GM18502 (cell line): Measurements from ENCODE around the gene PDGFD.
"Not testable (repeated sequence)": the region's sequence is repeated elsewhere in the genome, so short reads cannot be mapped to it uniquely, and the experiment has no call there.

Experiments
- ATAC-seq: cut with Tn5 transposase; IDR thresholded peaks from one replicate; pipeline ENCODE4 v1.9.1; 2021; ENCODE audit warnings: mild to moderate bottlenecking; ENCODE audit not compliant: unreplicated experiment, poor library complexity

The PDGFD gene

DNA sequence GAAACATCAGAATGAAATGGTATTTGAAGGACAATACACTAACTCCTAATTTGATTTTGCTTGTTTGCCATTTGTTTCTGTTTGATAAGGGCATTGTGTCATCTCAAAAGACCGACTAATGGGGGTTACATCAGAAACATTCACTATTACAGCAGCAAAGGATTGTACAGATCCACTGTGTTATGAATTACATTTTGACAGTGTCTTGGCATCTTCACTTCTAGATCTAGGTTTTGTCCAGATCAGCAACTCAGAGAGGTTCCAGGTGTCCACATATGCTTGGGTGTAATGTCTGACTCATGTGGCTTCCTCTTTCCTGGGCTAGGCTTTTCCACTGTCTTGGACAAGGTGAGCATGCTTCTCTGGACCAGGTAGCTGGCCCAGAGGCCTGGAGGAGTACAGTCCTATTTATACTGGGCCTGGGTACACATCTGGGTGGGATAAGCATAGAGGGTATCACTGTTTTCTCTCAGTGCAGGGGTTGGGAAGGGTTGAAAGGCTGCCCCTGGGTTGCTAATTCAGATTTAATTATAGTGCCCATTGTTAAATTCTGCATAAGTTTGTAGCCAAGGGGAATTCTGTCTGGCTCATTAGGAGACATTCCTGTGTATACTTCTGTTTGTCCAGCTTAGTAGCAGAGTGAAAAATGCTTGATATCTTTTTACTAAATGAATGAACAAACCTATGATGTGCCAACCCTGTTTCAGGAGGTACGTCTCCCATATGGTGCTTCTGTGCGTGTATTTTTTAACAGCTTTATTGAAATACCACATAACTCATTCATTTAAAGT, 103.7 kb downstream of the PDGFD start:
- peak; percentile 8 for ATAC-seq

DNA sequence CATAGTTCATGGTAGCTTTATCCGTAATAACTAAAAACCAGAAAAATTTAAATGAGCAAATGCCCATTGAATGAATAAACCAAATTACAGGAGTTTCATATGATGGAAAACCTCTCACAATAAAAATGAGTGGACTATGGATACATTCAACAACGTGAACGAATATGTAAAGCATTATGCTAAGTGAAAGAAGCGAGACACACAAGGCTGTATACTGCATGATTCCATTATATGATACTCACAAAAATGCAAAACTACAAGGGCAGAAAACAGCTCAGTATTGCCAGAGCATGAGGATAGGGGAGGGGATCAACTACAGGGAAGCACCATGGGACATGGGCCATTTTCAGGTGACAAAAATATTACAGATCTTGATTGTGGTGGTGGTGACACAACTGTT, 105.3 kb downstream of the PDGFD start:
- no peak for ATAC-seq

- no peak for ATAC-seq
Measured at GRCh38 chr11:104057908-104058307, 106.0 kb downstream of the PDGFD start.

GRCh38 chr11:104055596-104055995, 108.4 kb downstream of the PDGFD start:
- no peak for ATAC-seq

DNA sequence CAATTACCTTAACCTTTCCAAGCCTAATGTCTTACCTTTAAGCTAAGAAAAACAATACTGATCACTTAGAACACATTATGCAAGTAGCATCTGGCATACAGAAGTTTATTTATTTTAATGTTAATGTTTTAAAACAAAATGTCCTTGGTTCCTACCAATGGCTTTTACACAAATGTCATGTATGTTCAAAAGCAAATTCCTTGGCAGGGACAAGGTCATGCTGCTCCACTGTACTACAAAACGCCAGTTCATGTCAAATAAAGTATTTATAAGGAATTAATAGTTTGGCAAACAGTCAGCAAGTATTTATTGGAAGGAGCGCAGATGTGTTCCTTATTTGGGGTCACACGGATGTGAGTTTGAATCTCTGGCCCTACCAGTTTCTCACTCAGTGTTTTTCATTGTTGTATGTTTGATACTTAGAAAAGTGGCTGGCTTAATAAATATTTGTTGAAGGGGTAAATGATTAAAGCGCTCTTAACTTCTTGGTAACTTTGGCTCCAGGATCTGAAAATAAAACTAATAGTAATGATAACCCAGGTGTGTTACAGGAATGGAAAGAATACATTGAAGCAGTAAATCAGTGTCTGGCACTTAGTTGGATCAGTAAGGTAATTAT, 108.9 kb downstream of the PDGFD start:
- no peak for ATAC-seq

GRCh38 chr11:104053743-104054478, 110.0 kb downstream of the PDGFD start:
- ATAC-seq = no peak

DNA sequence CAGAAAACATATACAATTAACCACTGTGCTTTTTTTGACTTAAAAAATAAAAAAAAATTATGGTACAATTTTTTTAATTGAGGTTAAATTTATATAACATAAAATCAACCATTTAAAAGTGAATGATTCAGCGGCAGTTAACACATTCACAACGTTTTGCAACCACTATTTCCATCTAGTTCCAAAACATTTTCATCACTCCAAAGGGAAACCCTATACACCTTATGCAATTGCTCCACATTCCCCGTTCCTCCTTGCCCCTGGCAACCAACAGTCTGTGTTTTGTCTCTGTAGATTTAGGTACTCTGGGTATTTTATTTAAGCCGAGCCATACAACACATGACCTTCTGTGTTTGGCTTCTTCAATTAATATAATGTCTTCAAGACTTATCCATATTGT, 112.2 kb downstream of the PDGFD start:
- ATAC-seq = no peak

- ATAC-seq = no peak
Measured at GRCh38 chr11:104049116-104049515, 114.8 kb downstream of the PDGFD start.

DNA sequence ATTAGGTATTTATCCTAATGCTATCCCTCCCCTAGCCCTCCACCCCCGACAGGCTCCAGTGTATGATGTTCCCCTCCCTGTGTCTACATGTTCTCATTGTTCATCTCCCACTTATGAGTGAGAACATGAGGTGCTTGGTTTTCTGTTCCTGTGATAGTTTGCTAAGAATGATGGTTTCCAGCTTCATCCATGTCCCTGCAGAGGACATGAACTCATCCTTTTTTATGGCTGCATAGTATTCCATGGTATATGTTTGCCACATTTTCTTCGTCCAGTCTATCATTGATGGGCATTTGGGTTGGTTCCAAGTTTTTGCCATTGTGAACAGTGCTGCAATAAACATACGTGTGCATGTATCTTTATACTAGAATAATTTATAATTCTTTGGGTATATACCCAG, 117.1 kb downstream of the PDGFD start:
- ATAC-seq = not testable (repeated sequence)

GRCh38 chr11:104046331-104046730, 117.6 kb downstream of the PDGFD start:
- no peak for ATAC-seq

DNA sequence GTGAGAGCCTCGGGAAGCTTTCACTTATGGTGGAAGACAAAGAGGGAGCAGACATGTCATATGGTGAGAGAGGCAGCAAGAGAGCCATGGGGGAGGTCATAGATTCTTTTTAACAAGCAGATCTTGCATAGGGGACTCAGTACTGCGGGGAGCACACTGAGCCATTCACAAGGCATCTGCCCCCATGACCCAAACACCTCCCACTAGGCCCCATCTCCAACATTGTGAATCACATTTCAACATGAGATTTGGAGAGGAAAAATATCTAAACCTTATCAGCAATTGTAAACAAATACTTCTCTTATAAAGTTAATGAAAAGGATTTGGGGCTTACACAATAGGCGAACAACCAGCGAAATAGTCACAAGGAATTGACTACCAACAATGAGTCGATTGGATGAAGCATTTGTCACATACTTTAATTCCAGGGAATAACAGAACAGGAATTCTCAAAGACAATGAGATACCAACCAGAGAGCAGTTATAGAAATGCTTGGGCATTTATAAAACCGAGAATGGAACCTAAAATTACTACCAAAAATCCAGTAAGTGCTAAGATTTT, 120.2 kb downstream of the PDGFD start:
- ATAC-seq = no peak

DNA sequence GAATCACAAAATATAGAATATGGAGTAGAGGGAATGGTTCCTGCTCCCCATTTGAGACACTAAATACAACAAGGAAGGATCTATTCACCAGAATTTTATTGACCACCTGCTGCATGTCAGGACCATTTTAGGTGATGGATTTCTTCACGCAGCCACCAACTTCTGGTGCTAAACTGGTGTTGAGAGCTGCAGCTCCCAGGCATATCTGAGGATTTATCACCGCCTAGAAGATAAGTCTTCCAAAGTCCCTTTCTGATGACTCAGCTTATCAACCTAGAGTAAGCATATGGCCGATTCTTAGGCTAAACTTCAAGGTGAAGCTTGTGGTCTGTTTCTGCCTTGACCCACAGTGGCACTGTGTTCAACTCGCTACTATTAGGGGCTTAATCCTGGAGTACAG, 120.8 kb downstream of the PDGFD start:
- no peak for ATAC-seq

DNA sequence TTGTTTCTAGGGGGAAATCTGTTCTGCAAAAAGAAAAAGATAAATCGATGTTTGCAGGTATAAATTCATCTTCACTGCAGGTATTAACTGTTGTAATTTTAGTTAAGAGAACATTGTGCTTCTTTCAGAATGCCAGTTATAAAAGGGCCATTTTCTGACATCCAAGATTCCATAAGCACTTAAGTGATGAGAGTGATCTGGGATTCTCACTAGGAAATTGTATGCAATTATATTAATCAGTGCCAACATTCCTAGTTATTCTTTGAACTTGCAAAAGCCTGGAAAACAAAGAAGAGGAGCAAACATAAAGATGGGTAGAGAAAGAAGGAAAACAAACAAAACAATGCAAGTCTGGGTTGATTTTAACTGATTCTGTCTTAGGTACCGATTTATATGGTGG, 122.2 kb downstream of the PDGFD start:
- no peak for ATAC-seq

GRCh38 chr11:104036995-104037394, 127.0 kb downstream of the PDGFD start:
- ATAC-seq = no peak

- no peak for ATAC-seq
Measured at GRCh38 chr11:104036588-104036987, 127.4 kb downstream of the PDGFD start, which contains the start of gene DDI1. Gene DDI1, plus strand, starts transcription at chr11:104036640. Its CDS starts 183 bp downstream, at chr11:104036823.

- no peak for ATAC-seq
Measured at GRCh38 chr11:104033561-104033960, 130.4 kb downstream of the PDGFD start.

DNA sequence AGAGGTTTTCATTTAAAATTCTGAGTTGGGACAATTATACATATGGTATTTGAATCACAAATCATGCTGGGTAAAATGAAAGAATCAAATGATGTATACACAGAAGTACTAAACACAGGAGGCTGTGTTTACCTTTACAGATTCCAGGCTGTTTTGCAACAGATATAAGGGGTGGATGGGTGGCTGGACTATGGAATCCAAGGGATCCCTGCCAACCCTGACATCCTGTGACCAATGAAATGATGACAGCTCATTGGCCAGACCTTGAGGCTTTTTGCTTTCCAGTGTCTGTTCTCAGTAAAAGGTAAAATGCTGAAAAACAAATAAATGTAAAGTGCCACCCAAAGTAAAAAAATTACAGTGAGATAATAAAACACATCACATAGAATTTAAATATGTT, 130.8 kb downstream of the PDGFD start:
- no peak for ATAC-seq

DNA sequence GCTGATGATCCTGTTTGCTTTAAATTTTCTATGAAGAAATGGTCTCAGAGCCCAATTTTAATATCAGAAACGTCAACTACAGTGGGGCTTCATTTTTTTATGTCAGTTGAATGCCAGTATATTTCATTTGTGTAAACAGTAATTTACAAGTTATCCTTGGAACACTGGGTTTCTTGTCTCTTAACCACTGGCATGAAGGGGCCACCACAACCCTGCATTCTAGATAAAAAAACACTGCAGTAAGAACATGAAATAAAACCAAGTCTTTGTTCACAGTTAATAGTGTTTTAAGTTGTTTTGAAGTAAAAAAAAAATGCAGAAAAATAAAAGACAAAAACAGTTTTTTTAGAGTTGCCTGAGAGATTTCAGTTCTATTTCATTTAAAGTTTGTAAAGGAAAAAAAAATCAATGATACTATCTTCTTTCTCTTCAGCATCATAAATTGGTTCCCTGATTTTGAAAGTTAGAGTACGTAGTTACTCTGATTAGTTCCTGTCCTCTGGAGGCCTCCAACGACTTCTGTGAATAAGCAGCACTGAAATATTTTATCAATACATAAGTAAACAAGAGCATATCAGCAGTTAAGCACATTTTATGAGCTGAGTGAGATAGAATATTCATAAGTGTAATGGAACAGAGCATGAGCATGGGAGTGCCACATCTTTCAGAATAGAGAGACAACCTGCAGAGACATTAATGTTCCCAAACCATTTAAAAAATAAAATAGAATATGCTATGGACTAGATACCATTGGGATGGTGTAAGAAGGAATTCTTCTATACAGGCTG, 135.3 kb downstream of the PDGFD start:
- ATAC-seq = no peak

DNA sequence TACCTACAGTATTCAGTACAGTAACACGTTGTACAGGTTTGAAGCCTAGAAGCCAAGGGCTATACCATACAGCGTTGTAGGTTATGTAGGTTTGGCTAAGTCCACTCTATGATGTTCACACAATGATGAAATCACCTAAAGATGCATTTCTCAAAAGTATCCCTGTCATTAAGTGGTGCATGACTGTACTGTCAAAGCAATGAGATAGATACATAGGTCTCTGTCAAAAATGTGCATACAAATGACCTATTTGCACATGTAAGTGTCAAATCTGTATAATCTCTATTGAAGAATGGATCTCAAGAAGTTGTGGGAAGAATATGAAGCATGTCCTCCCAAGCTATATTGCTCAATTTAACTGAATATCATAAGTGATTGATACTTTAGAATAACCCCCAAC, 139.4 kb downstream of the PDGFD start:
- no peak for ATAC-seq
